Measurements from ENCODE around the gene SPPL2C. TPM values are rescaled to one million over a fixed set of nuclear protein-coding genes. Genes with fewer than 3 reads are reported as not detected.

SPPL2C gene
- total RNA-seq, 6 experiments from 2014 or later = not detected

DNA sequence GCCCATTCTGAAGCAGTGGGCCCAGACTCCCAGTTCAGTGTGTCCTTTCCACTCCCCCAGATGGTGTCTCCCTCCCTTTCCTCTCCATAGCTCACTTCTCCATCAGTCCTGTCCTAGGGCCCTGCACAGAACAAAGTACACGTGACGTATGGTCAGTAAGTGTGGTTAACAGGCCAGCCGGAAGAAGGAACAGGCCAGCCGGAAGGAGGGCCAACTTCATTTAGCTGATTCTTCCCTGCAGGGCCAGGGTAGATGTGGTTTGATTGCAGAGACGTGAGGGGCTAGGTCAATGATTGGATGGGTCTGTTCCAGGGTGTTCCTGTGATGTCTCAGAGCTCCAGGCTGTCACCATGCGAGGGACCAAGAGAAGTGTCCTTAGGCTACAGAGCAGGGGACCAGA, 28.9 kb upstream of the SPPL2C start:
- Histone ChIP-seq H3K4me1 (no peaks in the 10 kb centered on the region), H3K4me3 (no peak overlapping the region), H3K9me3 (no peaks in the 10 kb centered on the region), H3K27me3 (no peaks in the 10 kb centered on the region), H3K36me3 (no peaks in the 10 kb centered on the region), H3K27ac (no peak overlapping the region)
- ATAC-seq (no peak), DNase-seq (no peak)
- intact Hi-C loops (cut with DNase I) = no loop called here
- TF ChIP-seq, protein P1, sequence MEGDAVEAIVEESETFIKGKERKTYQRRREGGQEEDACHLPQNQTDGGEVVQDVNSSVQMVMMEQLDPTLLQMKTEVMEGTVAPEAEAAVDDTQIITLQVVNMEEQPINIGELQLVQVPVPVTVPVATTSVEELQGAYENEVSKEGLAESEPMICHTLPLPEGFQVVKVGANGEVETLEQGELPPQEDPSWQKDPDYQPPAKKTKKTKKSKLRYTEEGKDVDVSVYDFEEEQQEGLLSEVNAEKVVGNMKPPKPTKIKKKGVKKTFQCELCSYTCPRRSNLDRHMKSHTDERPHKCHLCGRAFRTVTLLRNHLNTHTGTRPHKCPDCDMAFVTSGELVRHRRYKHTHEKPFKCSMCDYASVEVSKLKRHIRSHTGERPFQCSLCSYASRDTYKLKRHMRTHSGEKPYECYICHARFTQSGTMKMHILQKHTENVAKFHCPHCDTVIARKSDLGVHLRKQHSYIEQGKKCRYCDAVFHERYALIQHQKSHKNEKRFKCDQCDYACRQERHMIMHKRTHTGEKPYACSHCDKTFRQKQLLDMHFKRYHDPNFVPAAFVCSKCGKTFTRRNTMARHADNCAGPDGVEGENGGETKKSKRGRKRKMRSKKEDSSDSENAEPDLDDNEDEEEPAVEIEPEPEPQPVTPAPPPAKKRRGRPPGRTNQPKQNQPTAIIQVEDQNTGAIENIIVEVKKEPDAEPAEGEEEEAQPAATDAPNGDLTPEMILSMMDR (IDR thresholded peaks at IDR 0.05) = no peak
- no peak for TF ChIP-seq POLR2A (IDR thresholded peaks at IDR 0.05)
- WGBS (ENCODE audit: insufficient coverage, low coverage, low lambda C conversion rate, missing lambda C conversion rate) = 86% methylated on average over 4 of the region's 6 CpGs

DNA sequence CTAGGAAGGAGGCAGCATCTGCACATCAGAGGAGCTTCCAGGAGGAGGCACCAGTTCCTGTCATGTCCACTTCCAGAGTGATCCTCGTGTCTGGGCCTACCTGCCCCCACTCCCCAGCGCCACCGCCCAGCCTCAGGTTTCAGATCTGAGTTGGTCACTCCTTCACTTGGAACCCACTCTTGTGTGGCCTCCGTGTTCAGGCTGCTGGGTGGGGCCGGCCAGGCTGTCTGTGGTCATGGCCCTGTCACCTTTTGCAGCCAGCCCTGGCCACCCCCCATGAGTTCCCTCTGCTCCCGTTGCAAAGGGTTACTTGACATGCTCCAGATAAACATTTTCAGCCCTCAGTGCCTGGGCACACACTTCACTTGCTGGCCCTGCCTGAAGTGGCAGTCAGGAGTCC, 26.6 kb upstream of the SPPL2C start:
- intact Hi-C loops (cut with DNase I) = no loop called here
- H3K36me3 ChIP-seq = no peaks in the 10 kb centered on the region
- no peak overlapping the region for H3K27ac ChIP-seq
- no peaks in the 10 kb centered on the region for H3K4me1 ChIP-seq
- DNase-seq (no peak), ATAC-seq (no peak)
- no peak overlapping the region for H3K4me3 ChIP-seq
- H3K9me3 ChIP-seq = no peaks in the 10 kb centered on the region
- 53% methylated on average over 3 of the region's 6 CpGs for WGBS (ENCODE audit: insufficient coverage, low coverage, low lambda C conversion rate, missing lambda C conversion rate)
- no peaks in the 10 kb centered on the region for H3K27me3 ChIP-seq
- TF ChIP-seq, protein P1 (IDR thresholded peaks at IDR 0.05) = no peak
- no peak for TF ChIP-seq POLR2A (IDR thresholded peaks at IDR 0.05)

DNA sequence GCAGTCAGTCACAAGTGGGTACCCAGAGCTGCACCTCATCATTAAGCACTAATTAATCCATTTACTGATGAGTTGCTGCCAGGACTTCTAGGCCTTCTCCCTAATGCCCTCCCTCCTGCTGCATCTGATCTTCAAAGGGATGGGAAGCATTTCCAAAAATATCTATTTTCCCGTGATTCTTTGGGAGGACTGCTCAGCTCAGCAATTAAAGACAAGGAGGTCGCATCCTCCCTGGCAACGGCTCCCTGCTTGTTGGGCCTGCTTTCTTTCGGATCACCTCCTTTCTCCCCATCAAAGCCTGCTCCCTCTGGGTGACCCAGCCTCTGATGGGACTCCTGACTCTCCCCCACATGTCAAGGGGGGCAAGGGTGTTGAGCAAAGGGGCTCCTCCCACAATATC, 26.0 kb upstream of the SPPL2C start:
- intact Hi-C loops (cut with DNase I) = no loop called here
- TF ChIP-seq, protein P1 (IDR thresholded peaks at IDR 0.05) = no peak
- no peak for TF ChIP-seq POLR2A (IDR thresholded peaks at IDR 0.05)
- WGBS (ENCODE audit: insufficient coverage, low coverage, low lambda C conversion rate, missing lambda C conversion rate) = 63% methylated on average over 4 of the region's 4 CpGs
- Histone ChIP-seq H3K36me3 (no peaks in the 10 kb centered on the region), H3K4me1 (no peaks in the 10 kb centered on the region), H3K27me3 (no peaks in the 10 kb centered on the region), H3K9me3 (no peaks in the 10 kb centered on the region), H3K4me3 (no peak overlapping the region), H3K27ac (no peak overlapping the region)
- no peak for DNase-seq
- no peak for ATAC-seq

DNA sequence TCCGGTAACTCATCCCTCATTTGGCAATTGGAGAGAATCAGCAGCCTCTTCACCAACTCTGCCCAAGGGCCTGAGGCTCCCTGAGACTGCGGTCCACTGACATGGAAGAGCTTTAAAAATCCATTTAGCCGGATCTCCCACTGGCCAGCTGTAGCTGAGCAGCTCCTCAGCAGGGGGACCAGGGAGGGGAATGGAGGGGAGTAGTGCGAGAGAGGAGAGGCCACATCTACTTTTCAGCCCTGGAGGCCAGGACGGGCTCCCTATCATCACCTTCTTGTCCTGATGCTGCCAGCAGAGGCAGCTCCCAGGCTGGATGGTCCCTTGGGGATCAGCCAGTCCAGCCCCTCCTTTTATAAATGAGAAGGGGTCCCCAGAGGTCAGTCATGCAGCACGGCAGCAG, 25.0 kb upstream of the SPPL2C start:
- no peaks in the 10 kb centered on the region for H3K4me1 ChIP-seq
- DNase-seq = no peak
- no peak for ATAC-seq
- 90% methylated on average over 2 of the region's 6 CpGs for WGBS (ENCODE audit: insufficient coverage, low coverage, low lambda C conversion rate, missing lambda C conversion rate)
- TF ChIP-seq, protein P1 (IDR thresholded peaks at IDR 0.05) = no peak
- TF ChIP-seq POLR2A (IDR thresholded peaks at IDR 0.05) = no peak
- H3K4me3 ChIP-seq = no peak overlapping the region
- intact Hi-C loops (cut with DNase I) = no loop called here
- no peak overlapping the region for H3K27ac ChIP-seq
- H3K9me3 ChIP-seq = no peaks in the 10 kb centered on the region
- no peaks in the 10 kb centered on the region for H3K27me3 ChIP-seq
- H3K36me3 ChIP-seq = no peaks in the 10 kb centered on the region
